ENCODE results near the gene ZNF821.
"Not testable (repeated sequence)": the region's sequence is repeated elsewhere in the genome, so short reads cannot be mapped to it uniquely, and the experiment has no call there.

The ZNF821 gene

DNA sequence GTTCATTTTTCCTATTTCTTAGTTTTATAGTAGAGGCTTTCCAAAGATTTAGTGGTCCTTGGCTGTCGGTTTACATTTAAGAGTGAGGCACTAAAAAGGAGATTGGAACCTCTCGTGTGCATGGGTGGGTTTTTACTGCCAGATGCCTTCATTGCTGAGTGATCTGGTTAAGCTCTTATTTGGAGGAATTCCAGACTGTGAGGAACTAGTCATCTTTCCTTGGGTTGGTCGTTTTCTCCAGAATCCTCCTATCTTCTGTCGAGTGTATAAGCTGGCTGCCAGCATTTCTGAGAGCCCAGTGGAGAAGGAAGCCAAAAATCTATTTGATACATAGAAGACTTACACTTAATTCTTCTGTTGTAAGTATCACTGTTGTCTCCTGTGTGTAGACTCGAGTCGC is 33.9 kb upstream of the ZNF821 start:
- Histone ChIP-seq H3K4me3 (ENCODE audit: low read length) (no peak overlapping the region), H3K4me1 (ENCODE audit: control insufficient read depth, insufficient read depth, low read length) (peaks cover 26% of the 10 kb centered on the region), H3K9ac (ENCODE audit: low read length) (no peak overlapping the region), H3K27me3 (ENCODE audit: control insufficient read depth, insufficient read depth, low read length) (no peaks in the 10 kb centered on the region), H3K27ac (ENCODE audit: low read depth, low read length) (peak overlapping the region; percentile 50), H3K36me3 (ENCODE audit: control insufficient read depth, insufficient read depth, low read length) (peaks cover 30% of the 10 kb centered on the region)

DNA sequence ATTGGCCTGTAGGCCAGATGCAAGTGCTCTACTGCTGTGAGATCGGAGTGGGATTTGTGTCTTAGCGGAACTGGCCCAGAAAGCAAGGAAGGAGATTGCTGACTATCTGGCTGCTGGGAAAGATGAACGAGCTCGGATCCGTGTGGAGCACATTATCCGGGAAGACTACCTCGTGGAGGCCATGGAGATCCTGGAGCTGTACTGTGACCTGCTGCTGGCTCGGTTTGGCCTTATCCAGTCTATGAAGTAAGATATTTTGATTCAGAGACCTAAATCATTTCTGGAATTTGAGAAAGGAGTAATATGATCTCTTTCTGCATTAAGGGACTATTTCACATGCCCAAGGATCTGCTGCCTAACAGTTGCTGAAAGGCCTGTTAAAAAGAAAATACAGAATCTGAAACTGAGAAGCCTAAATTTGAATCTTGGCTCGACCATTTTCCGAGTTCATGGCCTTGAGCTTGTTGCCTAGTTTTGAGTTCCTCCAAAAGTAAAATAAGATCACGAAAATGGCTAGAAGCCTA is 32.5 kb upstream of the ZNF821 start:
- H3K4me3 ChIP-seq (ENCODE audit: low read length) = no peak overlapping the region
- no peak overlapping the region for H3K9ac ChIP-seq (ENCODE audit: low read length)
- H3K4me1 ChIP-seq (ENCODE audit: control insufficient read depth, insufficient read depth, low read length) = peaks cover 26% of the 10 kb centered on the region
- no peak overlapping the region for H3K27ac ChIP-seq (ENCODE audit: low read depth, low read length)
- peaks cover 20% of the 10 kb centered on the region for H3K36me3 ChIP-seq (ENCODE audit: control insufficient read depth, insufficient read depth, low read length)
- no peaks in the 10 kb centered on the region for H3K27me3 ChIP-seq (ENCODE audit: control insufficient read depth, insufficient read depth, low read length)

- Histone ChIP-seq H3K27me3 (ENCODE audit: control insufficient read depth, insufficient read depth, low read length) (no peaks in the 10 kb centered on the region), H3K4me3 (ENCODE audit: low read length) (no peak overlapping the region), H3K9ac (ENCODE audit: low read length) (no peak overlapping the region), H3K27ac (ENCODE audit: low read depth, low read length) (no peak overlapping the region), H3K4me1 (ENCODE audit: control insufficient read depth, insufficient read depth, low read length) (peaks cover 26% of the 10 kb centered on the region), H3K36me3 (ENCODE audit: control insufficient read depth, insufficient read depth, low read length) (peaks cover 10% of the 10 kb centered on the region)
Measured at GRCh38 chr16:71915350-71915749, 31.4 kb upstream of the ZNF821 start.

GRCh38 chr16:71914802-71915201 is 30.8 kb upstream of the ZNF821 start:
- no peaks in the 10 kb centered on the region for H3K27me3 ChIP-seq (ENCODE audit: control insufficient read depth, insufficient read depth, low read length)
- peaks cover 26% of the 10 kb centered on the region for H3K4me1 ChIP-seq (ENCODE audit: control insufficient read depth, insufficient read depth, low read length)
- no peak overlapping the region for H3K27ac ChIP-seq (ENCODE audit: low read depth, low read length)
- H3K4me3 ChIP-seq (ENCODE audit: low read length) = no peak overlapping the region
- H3K9ac ChIP-seq (ENCODE audit: low read length) = no peak overlapping the region
- H3K36me3 ChIP-seq (ENCODE audit: control insufficient read depth, insufficient read depth, low read length) = peaks cover 10% of the 10 kb centered on the region

- no peak overlapping the region for H3K9ac ChIP-seq (ENCODE audit: low read length)
- H3K27ac ChIP-seq (ENCODE audit: low read depth, low read length) = no peak overlapping the region
- H3K36me3 ChIP-seq (ENCODE audit: control insufficient read depth, insufficient read depth, low read length) = peaks cover 9% of the 10 kb centered on the region
- peaks cover 17% of the 10 kb centered on the region for H3K4me1 ChIP-seq (ENCODE audit: control insufficient read depth, insufficient read depth, low read length)
- no peak overlapping the region for H3K4me3 ChIP-seq (ENCODE audit: low read length)
- H3K27me3 ChIP-seq (ENCODE audit: control insufficient read depth, insufficient read depth, low read length) = no peaks in the 10 kb centered on the region
Measured at GRCh38 chr16:71912534-71913275, 28.7 kb upstream of the ZNF821 start.

DNA sequence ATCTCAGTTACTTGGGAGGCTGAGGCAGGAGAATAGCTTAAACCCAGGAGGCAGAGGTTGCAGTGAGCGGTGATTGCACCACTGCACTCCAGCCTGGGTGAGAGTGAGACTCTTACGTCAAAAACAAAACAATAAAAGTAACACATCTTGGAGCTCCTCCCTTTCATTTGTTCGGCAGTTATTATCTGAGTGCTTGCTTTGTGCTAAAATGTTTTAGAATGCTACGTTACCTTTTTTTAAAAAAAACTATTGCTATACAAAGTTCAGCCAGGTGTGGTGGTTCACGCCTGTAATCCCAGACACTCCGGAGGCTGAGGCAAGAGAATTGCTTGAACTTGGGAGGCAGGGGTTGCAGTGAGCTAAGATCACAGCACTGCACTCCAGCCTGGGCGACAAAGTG is 27.1 kb upstream of the ZNF821 start:
- peaks cover 11% of the 10 kb centered on the region for H3K4me1 ChIP-seq (ENCODE audit: control insufficient read depth, insufficient read depth, low read length)
- no peaks in the 10 kb centered on the region for H3K27me3 ChIP-seq (ENCODE audit: control insufficient read depth, insufficient read depth, low read length)
- peaks cover 5% of the 10 kb centered on the region for H3K36me3 ChIP-seq (ENCODE audit: control insufficient read depth, insufficient read depth, low read length)
- no peak overlapping the region for H3K9ac ChIP-seq (ENCODE audit: low read length)
- H3K27ac ChIP-seq (ENCODE audit: low read depth, low read length) = no peak overlapping the region
- H3K4me3 ChIP-seq (ENCODE audit: low read length) = no peak overlapping the region

- H3K4me1 ChIP-seq (ENCODE audit: control insufficient read depth, insufficient read depth, low read length); H3K27me3 ChIP-seq (ENCODE audit: control insufficient read depth, insufficient read depth, low read length); H3K27ac ChIP-seq (ENCODE audit: low read depth, low read length); H3K4me3 ChIP-seq (ENCODE audit: low read length); H3K36me3 ChIP-seq (ENCODE audit: control insufficient read depth, insufficient read depth, low read length); H3K9ac ChIP-seq (ENCODE audit: low read length): not testable (repeated sequence)
Measured at GRCh38 chr16:71905765-71906164, 21.8 kb upstream of the ZNF821 start.

- Histone ChIP-seq H3K9ac (ENCODE audit: low read length) (no peak overlapping the region), H3K4me1 (ENCODE audit: control insufficient read depth, insufficient read depth, low read length) (peaks cover 5% of the 10 kb centered on the region)
Measured at GRCh38 chr16:71904239-71904638, 20.3 kb upstream of the ZNF821 start.

GRCh38 chr16:71903608-71904007 is 19.6 kb upstream of the ZNF821 start:
- Histone ChIP-seq H3K4me3 (ENCODE audit: low read length) (no peak overlapping the region), H3K4me1 (ENCODE audit: control insufficient read depth, insufficient read depth, low read length) (peaks cover 5% of the 10 kb centered on the region), H3K9ac (ENCODE audit: low read length) (no peak overlapping the region), H3K27ac (ENCODE audit: low read depth, low read length) (no peak overlapping the region), H3K27me3 (ENCODE audit: control insufficient read depth, insufficient read depth, low read length) (no peaks in the 10 kb centered on the region), H3K36me3 (ENCODE audit: control insufficient read depth, insufficient read depth, low read length) (no peaks in the 10 kb centered on the region)

More at GRCh38 chr16:71904239-71904638, 20.3 kb upstream of the ZNF821 start:
- Histone ChIP-seq H3K27me3 (ENCODE audit: control insufficient read depth, insufficient read depth, low read length) (no peaks in the 10 kb centered on the region), H3K36me3 (ENCODE audit: control insufficient read depth, insufficient read depth, low read length) (peaks cover 3% of the 10 kb centered on the region), H3K27ac (ENCODE audit: low read depth, low read length) (no peak overlapping the region), H3K4me3 (ENCODE audit: low read length) (no peak overlapping the region)

- H3K27ac ChIP-seq (ENCODE audit: low read depth, low read length) = no peak overlapping the region
- no peak overlapping the region for H3K9ac ChIP-seq (ENCODE audit: low read length)
- H3K36me3 ChIP-seq (ENCODE audit: control insufficient read depth, insufficient read depth, low read length) = no peaks in the 10 kb centered on the region
- no peaks in the 10 kb centered on the region for H3K27me3 ChIP-seq (ENCODE audit: control insufficient read depth, insufficient read depth, low read length)
- no peak overlapping the region for H3K4me3 ChIP-seq (ENCODE audit: low read length)
- peaks cover 5% of the 10 kb centered on the region for H3K4me1 ChIP-seq (ENCODE audit: control insufficient read depth, insufficient read depth, low read length)
Measured at GRCh38 chr16:71902656-71903365, 18.8 kb upstream of the ZNF821 start.

- Histone ChIP-seq H3K9ac (ENCODE audit: low read length) (no peak overlapping the region), H3K27me3 (ENCODE audit: control insufficient read depth, insufficient read depth, low read length) (no peaks in the 10 kb centered on the region), H3K27ac (ENCODE audit: low read depth, low read length) (no peak overlapping the region), H3K4me1 (ENCODE audit: control insufficient read depth, insufficient read depth, low read length) (peaks cover 11% of the 10 kb centered on the region), H3K36me3 (ENCODE audit: control insufficient read depth, insufficient read depth, low read length) (no peaks in the 10 kb centered on the region), H3K4me3 (ENCODE audit: low read length) (no peak overlapping the region)
Measured at GRCh38 chr16:71899171-71899570, 15.2 kb upstream of the ZNF821 start.

DNA sequence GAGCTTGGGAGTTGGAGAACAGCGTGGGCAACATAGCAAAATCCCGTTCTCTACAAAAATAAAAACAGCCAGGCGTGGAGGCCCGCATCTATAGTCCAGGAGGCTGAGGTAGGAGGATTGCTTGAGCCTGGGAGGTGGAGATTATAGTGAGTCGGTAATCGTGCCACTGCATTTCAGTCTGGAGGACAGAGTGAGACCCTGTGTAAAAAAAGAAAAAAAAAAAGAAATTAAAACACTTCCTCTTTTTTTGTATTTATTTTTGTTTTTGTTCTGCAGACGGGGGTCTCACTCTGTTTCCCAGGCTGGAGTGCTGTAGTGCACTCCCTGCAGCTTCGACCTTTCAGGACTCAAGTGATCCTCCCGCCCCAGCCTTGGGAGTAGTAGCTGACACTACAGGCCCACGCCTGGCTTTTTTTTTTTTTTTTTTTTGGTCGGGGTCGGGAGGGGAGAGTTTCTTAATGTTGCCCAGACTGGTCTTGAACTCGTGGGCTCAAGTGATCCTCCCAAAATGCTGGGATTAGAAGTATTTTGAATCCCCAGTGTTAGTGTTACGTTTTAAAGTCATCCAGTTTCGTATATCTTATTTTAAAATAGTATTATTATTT is 12.9 kb upstream of the ZNF821 start:
- Histone ChIP-seq H3K27me3 (ENCODE audit: control insufficient read depth, insufficient read depth, low read length) (no peaks in the 10 kb centered on the region), H3K27ac (ENCODE audit: low read depth, low read length) (no peak overlapping the region)

More for the DNA sequence above, 12.9 kb upstream of the ZNF821 start:
- peak overlapping the region; percentile 99 for H3K4me3 ChIP-seq (ENCODE audit: low read length)
- H3K9ac ChIP-seq (ENCODE audit: low read length) = no peak overlapping the region
- no peaks in the 10 kb centered on the region for H3K36me3 ChIP-seq (ENCODE audit: control insufficient read depth, insufficient read depth, low read length)
- H3K4me1 ChIP-seq (ENCODE audit: control insufficient read depth, insufficient read depth, low read length) = peaks cover 10% of the 10 kb centered on the region
